ENCODE results near the gene CKAP5.

GRCh38 chr11:46694607-46695006, 151.5 kb downstream of the CKAP5 start:
- TF ChIP-seq EP300 (IDR thresholded peaks at IDR 0.05) (no peak), POLR2AphosphoS5 (IDR thresholded peaks at IDR 0.05) (no peak), POLR2A (IDR thresholded peaks at IDR 0.05) (no peak)
- TF ChIP-seq, protein P1, sequence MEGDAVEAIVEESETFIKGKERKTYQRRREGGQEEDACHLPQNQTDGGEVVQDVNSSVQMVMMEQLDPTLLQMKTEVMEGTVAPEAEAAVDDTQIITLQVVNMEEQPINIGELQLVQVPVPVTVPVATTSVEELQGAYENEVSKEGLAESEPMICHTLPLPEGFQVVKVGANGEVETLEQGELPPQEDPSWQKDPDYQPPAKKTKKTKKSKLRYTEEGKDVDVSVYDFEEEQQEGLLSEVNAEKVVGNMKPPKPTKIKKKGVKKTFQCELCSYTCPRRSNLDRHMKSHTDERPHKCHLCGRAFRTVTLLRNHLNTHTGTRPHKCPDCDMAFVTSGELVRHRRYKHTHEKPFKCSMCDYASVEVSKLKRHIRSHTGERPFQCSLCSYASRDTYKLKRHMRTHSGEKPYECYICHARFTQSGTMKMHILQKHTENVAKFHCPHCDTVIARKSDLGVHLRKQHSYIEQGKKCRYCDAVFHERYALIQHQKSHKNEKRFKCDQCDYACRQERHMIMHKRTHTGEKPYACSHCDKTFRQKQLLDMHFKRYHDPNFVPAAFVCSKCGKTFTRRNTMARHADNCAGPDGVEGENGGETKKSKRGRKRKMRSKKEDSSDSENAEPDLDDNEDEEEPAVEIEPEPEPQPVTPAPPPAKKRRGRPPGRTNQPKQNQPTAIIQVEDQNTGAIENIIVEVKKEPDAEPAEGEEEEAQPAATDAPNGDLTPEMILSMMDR (IDR thresholded peaks at IDR 0.05): no peak
